ENCODE data around the gene DDIT3. TPM values are rescaled to one million over a fixed set of nuclear protein-coding genes. Genes with fewer than 3 reads are reported as not detected.

DDIT3 gene
- total and polyA plus RNA-seq, 2 donors (not counting 1 experiment from before 2014, with no cell fraction given) = 57.8 to 265 TPM

- Histone ChIP-seq H3K27me3 (ENCODE audit: control insufficient read depth, insufficient read depth, low read length) (no peaks in the 10 kb centered on the region), H3K9me3 (ENCODE audit: control insufficient read depth, insufficient read depth, low read depth, low read length) (no peaks in the 10 kb centered on the region), H4K20me1 (ENCODE audit: control insufficient read depth, extremely low read depth, insufficient read depth, low read length) (no peaks in the 10 kb centered on the region), H2AFZ (ENCODE audit: low read length) (no peak overlapping the region), H3K79me2 (ENCODE audit: control insufficient read depth, insufficient read depth, low read length) (no peaks in the 10 kb centered on the region), H3K4me1 (ENCODE audit: control insufficient read depth, extremely low read depth, insufficient read depth, low read length) (no peaks in the 10 kb centered on the region), H3K36me3 (ENCODE audit: control insufficient read depth, insufficient read depth, low read length) (peaks cover 26% of the 10 kb centered on the region), H3K9ac (ENCODE audit: insufficient read depth, low read length) (no peak overlapping the region), H3K4me2 (ENCODE audit: extremely low read depth, insufficient read depth, low read length) (no peak overlapping the region), H3K4me3 (replicated peaks in 1 of 4; ENCODE audit: control extremely low read depth in 1 of 4, insufficient read depth in 1 of 4, low read depth in 3 of 4, low read length in 4 of 4) (no peak overlapping the region), H3K27ac (ENCODE audit: insufficient read depth, low read length) (no peak overlapping the region)
- DNase-seq (ENCODE audit: low read depth in 2 of 2) = no peak
- TF ChIP-seq EZH2 (IDR thresholded peaks at IDR 0.05; ENCODE audit: low read length, missing control alignments) = no peak
- TF ChIP-seq, protein P1, sequence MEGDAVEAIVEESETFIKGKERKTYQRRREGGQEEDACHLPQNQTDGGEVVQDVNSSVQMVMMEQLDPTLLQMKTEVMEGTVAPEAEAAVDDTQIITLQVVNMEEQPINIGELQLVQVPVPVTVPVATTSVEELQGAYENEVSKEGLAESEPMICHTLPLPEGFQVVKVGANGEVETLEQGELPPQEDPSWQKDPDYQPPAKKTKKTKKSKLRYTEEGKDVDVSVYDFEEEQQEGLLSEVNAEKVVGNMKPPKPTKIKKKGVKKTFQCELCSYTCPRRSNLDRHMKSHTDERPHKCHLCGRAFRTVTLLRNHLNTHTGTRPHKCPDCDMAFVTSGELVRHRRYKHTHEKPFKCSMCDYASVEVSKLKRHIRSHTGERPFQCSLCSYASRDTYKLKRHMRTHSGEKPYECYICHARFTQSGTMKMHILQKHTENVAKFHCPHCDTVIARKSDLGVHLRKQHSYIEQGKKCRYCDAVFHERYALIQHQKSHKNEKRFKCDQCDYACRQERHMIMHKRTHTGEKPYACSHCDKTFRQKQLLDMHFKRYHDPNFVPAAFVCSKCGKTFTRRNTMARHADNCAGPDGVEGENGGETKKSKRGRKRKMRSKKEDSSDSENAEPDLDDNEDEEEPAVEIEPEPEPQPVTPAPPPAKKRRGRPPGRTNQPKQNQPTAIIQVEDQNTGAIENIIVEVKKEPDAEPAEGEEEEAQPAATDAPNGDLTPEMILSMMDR (conservative IDR thresholded peaks at IDR 0.05 in 1 of 2, IDR thresholded peaks at IDR 0.05 in 1 of 2; ENCODE audit: low read depth in 1 of 2, low read length in 2 of 2) = no peak
Observed at GRCh38 chr12:57500213-57500612, 20.1 kb downstream of the DDIT3 start.

DNA sequence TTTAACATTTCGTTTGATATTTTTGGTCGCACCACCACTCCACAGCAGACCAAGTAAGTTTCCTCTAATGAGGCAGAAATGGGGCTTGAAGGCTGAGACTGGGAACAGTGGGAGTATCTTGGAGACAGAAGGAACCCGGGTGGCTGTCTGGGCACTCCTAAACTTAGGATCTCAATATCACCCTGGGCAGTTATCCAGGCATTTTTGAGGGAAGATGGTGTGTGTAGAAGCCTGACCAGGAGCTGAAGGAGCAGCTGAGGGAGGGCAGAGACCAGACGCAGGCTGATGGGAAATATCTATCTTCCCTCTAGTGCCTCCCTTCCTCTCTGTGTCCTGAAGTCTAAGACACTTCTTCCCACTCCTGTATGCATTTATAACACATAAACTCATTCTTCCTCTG, 21.7 kb downstream of the DDIT3 start:
- H3K79me2 ChIP-seq (ENCODE audit: control insufficient read depth, insufficient read depth, low read length) = no peaks in the 10 kb centered on the region
- DNase-seq (ENCODE audit: low read depth in 2 of 2) = no peak
- no peaks in the 10 kb centered on the region for H3K4me1 ChIP-seq (ENCODE audit: control insufficient read depth, extremely low read depth, insufficient read depth, low read length)
- no peaks in the 10 kb centered on the region for H3K9me3 ChIP-seq (ENCODE audit: control insufficient read depth, insufficient read depth, low read depth, low read length)
- no peak overlapping the region for H3K9ac ChIP-seq (ENCODE audit: insufficient read depth, low read length)
- no peak for TF ChIP-seq EZH2 (IDR thresholded peaks at IDR 0.05; ENCODE audit: low read length, missing control alignments)
- TF ChIP-seq, protein P1 (conservative IDR thresholded peaks at IDR 0.05 in 1 of 2, IDR thresholded peaks at IDR 0.05 in 1 of 2; ENCODE audit: low read depth in 1 of 2, low read length in 2 of 2) = no peak
- no peak overlapping the region for H3K27ac ChIP-seq (ENCODE audit: insufficient read depth, low read length)
- peaks cover 23% of the 10 kb centered on the region for H3K36me3 ChIP-seq (ENCODE audit: control insufficient read depth, insufficient read depth, low read length)
- no peak overlapping the region for H3K4me3 ChIP-seq (replicated peaks in 1 of 4; ENCODE audit: control extremely low read depth in 1 of 4, insufficient read depth in 1 of 4, low read depth in 3 of 4, low read length in 4 of 4)
- H4K20me1 ChIP-seq (ENCODE audit: control insufficient read depth, extremely low read depth, insufficient read depth, low read length) = no peaks in the 10 kb centered on the region
- H3K4me2 ChIP-seq (ENCODE audit: extremely low read depth, insufficient read depth, low read length) = no peak overlapping the region
- no peak overlapping the region for H2AFZ ChIP-seq (ENCODE audit: low read length)
- no peaks in the 10 kb centered on the region for H3K27me3 ChIP-seq (ENCODE audit: control insufficient read depth, insufficient read depth, low read length)

GRCh38 chr12:57498132-57498502, 22.2 kb downstream of the DDIT3 start:
- H3K36me3 ChIP-seq (ENCODE audit: control insufficient read depth, insufficient read depth, low read length) = peaks cover 21% of the 10 kb centered on the region
- H4K20me1 ChIP-seq (ENCODE audit: control insufficient read depth, extremely low read depth, insufficient read depth, low read length) = no peaks in the 10 kb centered on the region
- H3K9ac ChIP-seq (ENCODE audit: insufficient read depth, low read length) = no peak overlapping the region
- no peak overlapping the region for H3K27ac ChIP-seq (ENCODE audit: insufficient read depth, low read length)
- no peaks in the 10 kb centered on the region for H3K27me3 ChIP-seq (ENCODE audit: control insufficient read depth, insufficient read depth, low read length)
- no peaks in the 10 kb centered on the region for H3K79me2 ChIP-seq (ENCODE audit: control insufficient read depth, insufficient read depth, low read length)
- no peak overlapping the region for H3K4me2 ChIP-seq (ENCODE audit: extremely low read depth, insufficient read depth, low read length)
- H3K9me3 ChIP-seq (ENCODE audit: control insufficient read depth, insufficient read depth, low read depth, low read length) = no peaks in the 10 kb centered on the region
- no peak overlapping the region for H3K4me3 ChIP-seq (replicated peaks in 1 of 4; ENCODE audit: control extremely low read depth in 1 of 4, insufficient read depth in 1 of 4, low read depth in 3 of 4, low read length in 4 of 4)
- TF ChIP-seq, protein P1 (conservative IDR thresholded peaks at IDR 0.05 in 1 of 2, IDR thresholded peaks at IDR 0.05 in 1 of 2; ENCODE audit: low read depth in 1 of 2, low read length in 2 of 2) = no peak
- TF ChIP-seq EZH2 (IDR thresholded peaks at IDR 0.05; ENCODE audit: low read length, missing control alignments) = no peak
- H3K4me1 ChIP-seq (ENCODE audit: control insufficient read depth, extremely low read depth, insufficient read depth, low read length) = no peaks in the 10 kb centered on the region
- DNase-seq (ENCODE audit: low read depth in 2 of 2) = no peak
- H2AFZ ChIP-seq (ENCODE audit: low read length) = no peak overlapping the region
